H9 (cell line): ENCODE results near the gene KRT222. TPM values are rescaled to one million over a fixed set of nuclear protein-coding genes. Genes with fewer than 3 reads are reported as not detected.

ENCODE experiments used
- DNase-seq: peaks from one replicate; pipeline ENCODE4 v3.0.0-alpha.2; 2017
- H2AFZ ChIP-seq: one replicate; pipeline ENCODE4 v1.6.1; 2013; ENCODE audit warnings: mild to moderate bottlenecking, low read length, control low read depth, moderate library complexity
- H2AK5ac ChIP-seq: 2 replicates; pipeline ENCODE4 v1.6.1; 2013; ENCODE audit warnings: low read length, control low read depth, mixed read lengths; ENCODE audit not compliant: insufficient read length
- H2BK120ac ChIP-seq: one replicate; pipeline ENCODE4 v1.6.1; 2013; ENCODE audit warnings: low read depth, mild to moderate bottlenecking, low read length, control low read depth, inconsistent platforms; ENCODE audit not compliant: poor library complexity, severe bottlenecking
- H2BK12ac ChIP-seq: 2 replicates; pipeline ENCODE4 v1.6.1; 2013; ENCODE audit warnings: low read length, control low read depth, mixed read lengths, low read depth; ENCODE audit not compliant: insufficient read length
- H2BK15ac ChIP-seq: 2 replicates; pipeline ENCODE4 v1.6.1; 2013; ENCODE audit warnings: low read depth, low read length, control low read depth
- H2BK20ac ChIP-seq: one replicate; pipeline ENCODE4 v1.6.1; 2013; ENCODE audit warnings: low read depth, mild to moderate bottlenecking, low read length, control low read depth, inconsistent platforms; ENCODE audit not compliant: poor library complexity, severe bottlenecking
- H2BK5ac ChIP-seq: 2 replicates; pipeline ENCODE4 v1.6.1; 2013; ENCODE audit warnings: low read length, control low read depth, mixed read lengths; ENCODE audit not compliant: insufficient read length
- H3K14ac ChIP-seq: 2 replicates; pipeline ENCODE4 v1.6.1; 2013; ENCODE audit warnings: low read length, control low read depth; ENCODE audit not compliant: insufficient read depth
- H3K18ac ChIP-seq: 2 replicates; pipeline ENCODE4 v1.6.1; 2013; ENCODE audit warnings: low read depth, mild to moderate bottlenecking, mixed read lengths, low read length, control low read depth; ENCODE audit not compliant: insufficient read length
- H3K23ac ChIP-seq: 2 replicates; pipeline ENCODE4 v1.6.1; 2013; ENCODE audit warnings: low read length, control low read depth, mixed read lengths, low read depth; ENCODE audit not compliant: insufficient read length
- H3K23me2 ChIP-seq: 2 replicates; pipeline ENCODE4 v1.6.1; 2013; ENCODE audit warnings: low read depth, mild to moderate bottlenecking, mixed read lengths, low read length, control low read depth; ENCODE audit not compliant: insufficient read length, poor library complexity, severe bottlenecking
- H3K27ac ChIP-seq: 2 replicates; pipeline ENCODE4 v1.5.1; 2013; ENCODE audit warnings: low read length, control low read depth, mixed read lengths, low read depth; ENCODE audit not compliant: insufficient read length
- H3K27me3 ChIP-seq: 2 replicates; pipeline ENCODE4 v1.6.1; 2013; ENCODE audit warnings: low read length, control low read depth, inconsistent platforms; ENCODE audit not compliant: insufficient read depth
- H3K4ac ChIP-seq: 2 replicates; pipeline ENCODE4 v1.6.1; 2013; ENCODE audit warnings: low read depth, mild to moderate bottlenecking, control low read depth, inconsistent platforms, low read length, moderate library complexity
- H3K4me1 ChIP-seq: 2 replicates; pipeline ENCODE4 v1.6.1; 2013; ENCODE audit warnings: low read length, control low read depth, inconsistent platforms; ENCODE audit not compliant: insufficient read depth
- H3K4me2 ChIP-seq: 2 replicates; pipeline ENCODE4 v1.6.1; 2013; ENCODE audit warnings: low read length, control low read depth, mixed read lengths; ENCODE audit not compliant: insufficient read length, insufficient read depth
- H3K56ac ChIP-seq: 2 replicates; pipeline ENCODE4 v1.6.1; 2013; ENCODE audit warnings: low read depth, mild to moderate bottlenecking, mixed read lengths, low read length, control low read depth; ENCODE audit not compliant: insufficient read length
- H3K79me1 ChIP-seq: 2 replicates; pipeline ENCODE4 v1.6.1; 2013; ENCODE audit warnings: low read depth, mild to moderate bottlenecking, moderate library complexity, low read length, control low read depth, inconsistent platforms; ENCODE audit not compliant: insufficient read depth, poor library complexity, severe bottlenecking
- H3K79me2 ChIP-seq: 2 replicates; pipeline ENCODE4 v1.6.1; 2013; ENCODE audit warnings: low read length, control low read depth, inconsistent platforms; ENCODE audit not compliant: insufficient read depth
- H3K9ac ChIP-seq: 2 replicates; pipeline ENCODE4 v1.6.1; 2013; ENCODE audit warnings: low read length, control low read depth, mixed read lengths; ENCODE audit not compliant: insufficient read length; ENCODE audit errors: extremely low read depth
- H3K9me3 ChIP-seq: one replicate; pipeline ENCODE4 v1.6.1; 2013; ENCODE audit warnings: low read depth, low read length, inconsistent platforms; ENCODE audit not compliant: control insufficient read depth
- H3T11ph ChIP-seq: one replicate; pipeline ENCODE4 v1.6.1; 2013; ENCODE audit warnings: mild to moderate bottlenecking, low read length, control low read depth, inconsistent platforms
- H4K20me1 ChIP-seq: one replicate; pipeline ENCODE4 v1.6.1; 2013; ENCODE audit not compliant: control insufficient read depth, insufficient read length, insufficient read depth
- H4K5ac ChIP-seq: 2 replicates; pipeline ENCODE4 v1.6.1; 2013; ENCODE audit warnings: low read depth, mild to moderate bottlenecking, mixed read lengths, low read length, control low read depth; ENCODE audit not compliant: insufficient read length
- H4K8ac ChIP-seq: replicated peaks from 2 replicates; pipeline ENCODE4 v1.6.1; 2013; ENCODE audit warnings: low read length, control low read depth, mixed read lengths, low read depth; ENCODE audit not compliant: insufficient read length
- H4K91ac ChIP-seq: 2 replicates; pipeline ENCODE4 v1.6.1; 2013; ENCODE audit warnings: low read depth, mild to moderate bottlenecking, moderate library complexity, mixed read lengths, low read length, control low read depth; ENCODE audit not compliant: insufficient read length
- H3K27ac Mint-ChIP-seq, 3 experiments: 2 replicates in 2 of 3; 3 replicates in 1 of 3; pipeline ENCODE4 v1.8.0; 2020 to 2021; ENCODE audit warnings: mixed read lengths in 3 of 3, mild to moderate bottlenecking in 1 of 3, moderate library complexity in 1 of 3
- H3K27me3 Mint-ChIP-seq: 2 replicates; pipeline ENCODE4 v1.8.0; 2021; ENCODE audit warnings: low read depth, mild to moderate bottlenecking, moderate library complexity, mixed read lengths
- H3K36me3 Mint-ChIP-seq, 3 experiments: 2 replicates in 2 of 3; 3 replicates in 1 of 3; pipeline ENCODE4 v1.8.0; 2020 to 2021; ENCODE audit warnings: low read depth in 3 of 3, mixed read lengths in 3 of 3; ENCODE audit not compliant: insufficient read depth in 1 of 3
- H3K4me1 Mint-ChIP-seq, 2 experiments: 2 replicates each; pipeline ENCODE4 v1.8.0; 2020; ENCODE audit warnings: mixed read lengths in 2 of 2
- H3K4me3 Mint-ChIP-seq, 2 experiments: 2 replicates in 1 of 2; 3 replicates in 1 of 2; pipeline ENCODE4 v1.8.0; 2020 to 2021; ENCODE audit warnings: mild to moderate bottlenecking in 2 of 2, mixed read lengths in 2 of 2, moderate library complexity in 1 of 2
- H3K9me3 Mint-ChIP-seq, 2 experiments: 2 replicates in 1 of 2; 3 replicates in 1 of 2; pipeline ENCODE4 v1.8.0; 2020; ENCODE audit warnings: mild to moderate bottlenecking in 2 of 2, mixed read lengths in 2 of 2, moderate library complexity in 1 of 2
- CTCF ChIP-seq: fragments of 200-600 bp; sonication (generic); conservative IDR thresholded peaks from 3 replicates; pipeline ENCODE4 v1.8.0; 2021; ENCODE audit warnings: antibody characterized with exemption, mild to moderate bottlenecking
- WGBS: extraction: QIAGEN DNeasy Blood & Tissue Kit; methylation state at CpG from one replicate; pipeline ENCODE4 v1.1.7; 2013; ENCODE audit warnings: missing lambda C conversion rate, low lambda C conversion rate, mixed read lengths; ENCODE audit not compliant: insufficient read length; ENCODE audit errors: extremely low coverage; 5-methylcytosine and 5-hydroxymethylcytosine counted together
- total RNA-seq: library from RNA; stranded (reverse); gene quantifications from 2 replicates; pipeline ENCODE4 v1.2.1, GENCODE V29; 2021

The KRT222 gene
- total RNA-seq, 1 experiment from 2014 or later, result 0.13 TPM

- no CpG with 5 or more reads among the region's 3 CpGs for WGBS
- Histone ChIP-seq H3K79me2 (no peaks in the 10 kb centered on the region), H3K79me1 (no peaks in the 10 kb centered on the region), H3K56ac (no peak overlapping the region), H2BK20ac (no peak overlapping the region), H3K4ac (no peak overlapping the region), H3K27me3 (no peaks in the 10 kb centered on the region), H2BK15ac (no peak overlapping the region), H3T11ph (no peak overlapping the region), H4K20me1 (no peaks in the 10 kb centered on the region), H2AK5ac (no peak overlapping the region), H4K8ac (no peak overlapping the region), H4K91ac (no peak overlapping the region), H4K5ac (no peak overlapping the region), H2BK5ac (no peak overlapping the region), H3K4me1 (no peaks in the 10 kb centered on the region), H3K23ac (no peak overlapping the region), H3K27ac (no peak overlapping the region), H3K14ac (no peak overlapping the region; the same call in 1 of the 2 replicates), H3K9ac (no peak overlapping the region), H3K9me3 (no peaks in the 10 kb centered on the region), H2BK120ac (no peak overlapping the region), H3K4me2 (no peak overlapping the region), H3K18ac (no peak overlapping the region), H2BK12ac (no peak overlapping the region), H3K23me2 (no peaks in the 10 kb centered on the region), H2AFZ (no peak overlapping the region)
- no peak for DNase-seq
- Mint-ChIP-seq H3K27me3 (peaks cover 17% of the 10 kb centered on the region), H3K36me3 (no peaks in the 10 kb centered on the region; a peak in 1 of 7 replicates), H3K9me3 (no peaks in the 10 kb centered on the region), H3K4me1 (peaks cover 8 to 14% of the 10 kb centered on the region in 2 experiments), H3K4me3 (no peak overlapping the region), H3K27ac (0 out of 7 replicates have a peak overlapping the region, but pooled peaks of 1 of the 3 experiments have one; percentile 6)
- no peak for TF ChIP-seq CTCF
Observed at GRCh38 chr17:40616592-40616991, 48.4 kb downstream of the KRT222 start.
